ENCODE results near the gene TOMM20.

DNA sequence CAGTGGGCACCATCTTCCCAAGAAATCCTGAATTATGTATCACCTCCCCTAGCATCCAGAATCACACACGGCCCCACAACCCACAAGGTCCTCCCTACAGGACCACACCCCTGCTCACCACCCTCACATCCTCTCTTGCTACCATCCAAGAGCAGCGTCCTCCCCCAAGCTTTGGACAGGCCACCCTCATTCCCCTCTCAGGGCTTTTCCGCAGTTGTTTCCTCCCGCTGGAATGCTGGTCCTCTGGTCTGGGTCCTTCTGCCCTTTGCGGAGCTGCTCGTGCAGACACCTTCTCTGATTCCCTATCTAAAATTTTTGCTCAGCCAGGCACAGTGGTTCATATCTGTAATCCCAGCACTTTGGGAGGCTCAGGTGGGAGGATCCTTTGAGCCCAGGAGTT, 56.5 kb downstream of the TOMM20 start:
- no peak for TF ChIP-seq GATA2 (IDR thresholded peaks at IDR 0.05; ENCODE audit: low read depth, low read length)
- TF ChIP-seq GATA3 (IDR thresholded peaks at IDR 0.05; ENCODE audit: low read depth, low read length): no peak

Measured in SH-SY5Y (cell line).